ENCODE measurements around the gene LRRC3.

Gene LRRC3

GRCh38 chr21:44424608-44425306 is 30.6 kb upstream of the LRRC3 start:
- DNase-seq (ENCODE audit: low read depth) = no peak

DNA sequence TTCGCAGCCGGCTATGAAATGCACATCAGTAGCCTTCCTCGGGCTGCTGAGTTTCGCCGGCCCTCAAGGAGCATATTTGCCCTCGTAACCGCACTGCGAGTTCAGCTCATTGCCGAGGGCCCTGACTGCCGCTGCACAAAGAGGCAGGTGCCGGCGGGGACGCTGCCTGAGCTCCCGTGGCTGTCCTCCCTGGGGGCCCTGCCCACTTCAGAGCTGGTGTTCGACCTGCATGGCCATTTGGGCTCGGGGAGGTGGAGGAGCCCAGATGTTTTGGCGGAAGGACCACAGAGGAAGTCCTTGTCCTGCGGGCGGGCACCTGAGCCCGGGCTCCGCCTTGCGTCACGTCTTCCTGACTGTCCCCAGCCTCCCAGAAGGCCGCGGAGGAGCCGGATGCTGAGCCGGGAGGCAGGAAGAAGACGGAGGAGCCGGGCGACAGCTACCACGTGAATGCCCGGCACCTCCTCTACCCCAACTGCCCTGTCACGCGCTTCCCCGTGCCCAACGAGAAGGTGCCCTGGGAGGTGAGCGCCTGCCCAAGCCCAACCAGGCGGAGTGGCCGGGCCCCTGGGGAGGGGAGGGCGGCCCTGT is 29.9 kb upstream of the LRRC3 start:
- no peak for DNase-seq (ENCODE audit: low read depth)

- DNase-seq (ENCODE audit: low read depth) = no peak
These were observed 29.2 kb upstream of the LRRC3 start for GRCh38 chr21:44425895-44426662.

- no peak for DNase-seq (ENCODE audit: low read depth)
These were observed 28.6 kb upstream of the LRRC3 start for GRCh38 chr21:44426663-44427191.

DNA sequence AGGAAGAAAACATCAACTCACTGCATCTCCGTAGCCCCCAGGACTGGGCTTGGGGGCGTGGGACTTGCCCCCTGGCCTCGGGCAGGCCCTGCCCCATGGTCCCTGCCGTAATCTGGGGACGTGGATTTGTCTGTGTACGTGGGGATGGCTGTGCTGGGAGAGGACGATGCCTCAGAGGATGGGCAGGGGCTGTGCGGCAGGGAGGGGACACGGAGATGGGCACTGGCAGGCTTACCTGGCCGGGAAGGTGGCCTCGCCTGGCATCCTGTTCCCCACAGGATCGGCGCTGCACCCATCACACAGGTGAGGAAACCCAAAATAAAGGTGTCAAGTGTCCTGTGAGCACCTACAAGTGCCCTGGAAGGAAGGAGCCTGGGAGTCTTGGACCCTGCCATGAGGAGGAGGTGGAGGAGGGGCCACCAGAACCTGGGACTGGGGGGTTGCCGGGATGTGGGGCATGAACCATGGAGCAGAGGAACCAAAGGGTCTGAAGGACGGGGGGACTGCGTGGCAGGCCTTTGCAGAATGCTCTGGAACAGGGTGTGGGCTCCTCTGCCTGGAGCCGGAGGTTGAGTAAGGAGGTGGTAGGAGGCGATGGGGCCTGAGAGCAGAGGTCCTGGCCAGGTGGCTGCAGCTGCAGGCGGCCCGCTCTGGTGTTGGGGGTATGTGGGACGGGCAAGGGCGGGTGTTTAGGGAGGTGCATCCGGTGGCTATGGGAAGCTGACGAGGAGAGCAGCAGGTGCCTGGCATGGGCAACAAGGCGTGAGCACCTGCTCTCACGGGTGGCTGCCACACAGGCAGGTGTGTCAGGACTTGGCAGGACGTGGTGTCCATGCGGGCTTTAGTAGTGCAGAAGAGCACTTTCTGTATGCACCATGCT is 27.8 kb upstream of the LRRC3 start:
- no peak for DNase-seq (ENCODE audit: low read depth)

- DNase-seq (ENCODE audit: low read depth) = no peak
These were observed 26.9 kb upstream of the LRRC3 start for GRCh38 chr21:44428281-44428960.

DNA sequence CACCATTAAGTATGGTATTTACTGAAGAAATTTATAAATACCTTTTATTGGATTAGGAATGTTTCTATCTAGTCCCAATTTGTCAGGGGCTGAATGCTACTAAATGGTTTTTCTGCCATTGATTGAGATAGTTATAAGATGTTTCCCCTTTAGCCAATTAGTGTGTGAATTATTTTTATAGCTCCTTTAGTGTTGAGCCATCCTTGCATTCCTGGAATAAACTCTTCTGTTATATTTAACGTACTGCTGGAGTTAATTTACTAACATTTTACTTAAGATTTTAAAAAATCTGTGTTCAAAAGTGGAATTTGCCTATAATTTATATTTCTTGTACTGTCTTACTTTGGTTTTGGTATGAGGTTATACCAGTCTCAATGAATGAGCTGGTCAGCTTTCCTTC is 25.4 kb upstream of the LRRC3 start:
- no peak for DNase-seq (ENCODE audit: low read depth)

GRCh38 chr21:44431300-44431699 is 24.0 kb upstream of the LRRC3 start:
- no peak for DNase-seq (ENCODE audit: low read depth)

- no peak for DNase-seq (ENCODE audit: low read depth)
These were observed 22.2 kb upstream of the LRRC3 start for GRCh38 chr21:44432841-44433790.

- DNase-seq (ENCODE audit: low read depth) = no peak
These were observed 21.3 kb upstream of the LRRC3 start for GRCh38 chr21:44433791-44434567.

GRCh38 chr21:44434568-44434925 is 20.8 kb upstream of the LRRC3 start:
- no peak for DNase-seq (ENCODE audit: low read depth)

- DNase-seq (ENCODE audit: low read depth) = no peak
These were observed 20.2 kb upstream of the LRRC3 start for GRCh38 chr21:44434936-44435635.

DNA sequence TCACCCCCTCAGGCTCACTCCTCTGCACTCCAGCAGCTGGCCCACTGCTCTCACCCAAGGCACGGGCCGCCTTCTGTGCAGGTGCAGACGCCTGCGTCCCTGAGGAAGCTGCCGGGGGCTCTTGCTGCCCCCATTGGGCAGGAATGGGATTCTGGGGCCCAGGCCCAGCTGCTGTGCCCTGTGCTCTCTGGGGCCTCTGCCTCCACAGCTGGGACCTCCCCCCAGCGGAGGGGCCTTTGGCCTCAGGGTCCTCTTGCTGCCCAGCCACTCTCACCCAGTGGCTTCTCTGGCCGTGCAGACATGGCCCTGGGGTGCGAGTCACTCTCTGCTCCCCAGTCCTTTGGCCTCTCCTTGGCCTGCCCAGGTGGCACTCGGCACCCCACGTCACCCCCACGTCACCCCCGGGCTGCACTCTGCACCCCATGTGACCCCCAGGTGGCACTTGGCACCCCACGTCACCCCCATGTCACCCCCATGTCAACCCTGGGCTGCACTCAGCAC is 19.1 kb upstream of the LRRC3 start:
- no peak for DNase-seq (ENCODE audit: low read depth)

- no peak for DNase-seq (ENCODE audit: low read depth)
These were observed 18.4 kb upstream of the LRRC3 start for GRCh38 chr21:44436958-44437357.

DNA sequence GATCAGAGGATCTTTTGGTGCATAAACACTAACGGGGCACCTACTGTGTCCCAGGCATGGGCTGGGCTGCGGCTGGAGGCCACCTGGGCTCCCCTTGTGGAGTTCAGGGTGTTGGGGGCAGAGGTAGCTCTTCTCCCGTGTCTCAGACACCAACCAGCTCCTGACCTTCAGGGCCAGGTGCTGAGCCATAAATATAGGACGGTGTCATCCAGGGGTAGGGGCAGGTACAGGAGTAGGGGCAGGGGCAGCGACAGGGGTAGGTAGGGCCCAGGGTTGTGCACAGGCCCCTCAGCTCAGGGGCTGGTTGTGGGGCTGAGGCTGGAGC is 18.0 kb upstream of the LRRC3 start:
- no peak for DNase-seq (ENCODE audit: low read depth)

DNA sequence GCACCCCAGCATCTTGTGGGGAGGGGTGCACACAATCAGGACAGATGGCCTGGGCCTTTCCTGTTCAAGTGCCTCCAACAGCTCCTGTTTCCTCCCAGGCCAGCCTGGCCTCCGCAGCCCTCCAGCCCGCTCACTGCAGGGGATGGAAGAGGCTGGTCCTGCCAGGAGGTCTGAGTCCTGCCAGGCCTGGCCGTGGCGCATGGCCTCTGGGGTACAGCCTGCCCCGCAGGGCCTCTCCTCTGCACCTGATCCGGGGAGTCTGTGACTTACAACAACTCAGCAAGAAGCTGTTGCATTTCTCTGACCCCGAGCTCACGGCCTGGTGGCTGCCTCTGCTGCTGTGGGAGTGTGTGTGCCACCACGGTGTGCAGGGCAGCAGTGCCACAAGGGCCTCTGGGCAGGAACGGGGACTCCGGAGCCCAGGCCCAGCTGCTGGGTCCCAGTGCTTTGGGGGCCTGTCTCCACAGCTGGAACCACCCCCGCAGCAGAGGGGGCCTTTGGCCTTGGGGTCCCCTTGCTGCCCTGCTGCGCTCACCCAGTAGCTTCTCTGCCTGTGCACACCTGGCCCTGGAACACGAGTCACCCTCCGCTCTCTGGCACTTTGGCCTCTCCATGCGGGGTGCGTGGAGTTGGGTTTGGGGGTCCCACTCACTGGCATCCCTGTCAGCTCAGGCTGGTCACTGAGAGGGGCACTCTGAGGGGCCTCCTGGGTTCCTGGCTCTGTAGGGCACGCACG is 17.4 kb upstream of the LRRC3 start:
- DNase-seq (ENCODE audit: low read depth) = no peak

- no peak for DNase-seq (ENCODE audit: low read depth)
These were observed 16.6 kb upstream of the LRRC3 start for GRCh38 chr21:44438531-44439210.

- no peak for DNase-seq (ENCODE audit: low read depth)
These were observed 16.1 kb upstream of the LRRC3 start for GRCh38 chr21:44439211-44439600.

Data from GM04504 (cell line).